HFF-Myc (cell line): ENCODE data around the gene AHDC1.

ENCODE experiments used
- DNase-seq: peaks from one replicate; pipeline ENCODE4 v3.0.0-alpha.2; 2011; ENCODE audit warnings: low read depth; ENCODE audit errors: extremely low read depth
- H3K4me3 ChIP-seq: replicated peaks from 2 replicates; pipeline ENCODE4 v1.5.1; 2011; ENCODE audit warnings: low read depth, mild to moderate bottlenecking, control low read depth, low read length
- TF ChIP-seq, protein P1 (sequence below): IDR thresholded peaks from 2 replicates; pipeline ENCODE4 v1.5.1; 2012; ENCODE audit warnings: mild to moderate bottlenecking, low read depth, low read length, control low read depth; ENCODE audit errors: missing control alignments

Gene AHDC1

DNA sequence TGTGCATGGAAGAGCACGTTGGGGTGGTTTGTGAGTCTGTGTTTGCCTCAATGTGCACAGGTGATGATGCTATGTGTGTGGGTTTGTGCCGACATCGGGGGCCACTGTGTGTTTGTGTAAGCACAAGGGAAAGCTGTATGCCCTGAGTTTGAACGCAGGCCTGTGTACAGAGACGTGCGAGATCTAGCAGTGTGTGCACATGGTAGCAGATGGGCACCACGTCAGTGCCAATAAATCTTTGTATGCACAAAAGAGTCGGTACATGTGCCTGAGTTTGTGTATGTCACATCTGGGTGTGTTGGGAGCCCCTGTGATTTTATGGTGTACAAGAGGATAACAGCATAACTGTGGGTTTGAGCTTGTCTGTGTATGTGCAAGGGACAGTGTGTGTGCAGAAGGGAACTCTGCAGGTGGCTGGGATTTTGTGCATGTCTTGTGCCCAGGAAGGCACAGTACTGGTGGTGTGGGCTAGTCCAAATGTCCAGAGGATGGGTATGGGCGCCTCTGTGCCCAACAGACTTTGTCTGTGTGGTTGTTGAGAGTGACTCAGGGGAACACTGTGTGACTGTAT, 82.0 kb downstream of the AHDC1 start:
- TF ChIP-seq, protein P1, sequence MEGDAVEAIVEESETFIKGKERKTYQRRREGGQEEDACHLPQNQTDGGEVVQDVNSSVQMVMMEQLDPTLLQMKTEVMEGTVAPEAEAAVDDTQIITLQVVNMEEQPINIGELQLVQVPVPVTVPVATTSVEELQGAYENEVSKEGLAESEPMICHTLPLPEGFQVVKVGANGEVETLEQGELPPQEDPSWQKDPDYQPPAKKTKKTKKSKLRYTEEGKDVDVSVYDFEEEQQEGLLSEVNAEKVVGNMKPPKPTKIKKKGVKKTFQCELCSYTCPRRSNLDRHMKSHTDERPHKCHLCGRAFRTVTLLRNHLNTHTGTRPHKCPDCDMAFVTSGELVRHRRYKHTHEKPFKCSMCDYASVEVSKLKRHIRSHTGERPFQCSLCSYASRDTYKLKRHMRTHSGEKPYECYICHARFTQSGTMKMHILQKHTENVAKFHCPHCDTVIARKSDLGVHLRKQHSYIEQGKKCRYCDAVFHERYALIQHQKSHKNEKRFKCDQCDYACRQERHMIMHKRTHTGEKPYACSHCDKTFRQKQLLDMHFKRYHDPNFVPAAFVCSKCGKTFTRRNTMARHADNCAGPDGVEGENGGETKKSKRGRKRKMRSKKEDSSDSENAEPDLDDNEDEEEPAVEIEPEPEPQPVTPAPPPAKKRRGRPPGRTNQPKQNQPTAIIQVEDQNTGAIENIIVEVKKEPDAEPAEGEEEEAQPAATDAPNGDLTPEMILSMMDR, result no peak
- no peak for DNase-seq
- no peak overlapping the region for H3K4me3 ChIP-seq

DNA sequence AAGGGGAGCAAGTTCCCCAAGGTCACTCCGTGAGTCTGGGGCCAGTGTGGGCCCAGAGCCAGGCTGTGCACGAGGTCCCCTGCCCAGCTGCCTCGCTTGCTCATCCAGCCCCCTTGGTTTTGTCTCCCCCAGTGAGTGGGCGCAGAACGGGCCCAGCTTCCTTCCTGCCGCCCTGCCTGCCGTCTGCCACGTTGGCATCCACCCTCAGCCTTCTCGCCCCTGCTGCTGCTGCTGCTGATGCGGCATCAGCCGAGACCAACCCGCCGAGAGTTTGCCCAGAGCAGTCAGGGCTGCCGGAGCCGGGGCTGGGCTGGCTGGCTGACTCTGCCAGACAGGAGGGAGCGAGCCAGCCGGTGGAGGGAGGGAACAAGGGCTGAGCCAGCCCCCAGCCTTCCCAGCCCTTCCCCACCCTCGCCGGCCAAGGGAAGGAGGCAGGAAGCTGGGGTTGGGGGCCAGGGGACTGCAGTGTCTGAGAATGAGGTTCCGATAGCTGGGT, 82.6 kb downstream of the AHDC1 start:
- TF ChIP-seq, protein P1, result no peak
- no peak for DNase-seq
- H3K4me3 ChIP-seq, result no peak overlapping the region

DNA sequence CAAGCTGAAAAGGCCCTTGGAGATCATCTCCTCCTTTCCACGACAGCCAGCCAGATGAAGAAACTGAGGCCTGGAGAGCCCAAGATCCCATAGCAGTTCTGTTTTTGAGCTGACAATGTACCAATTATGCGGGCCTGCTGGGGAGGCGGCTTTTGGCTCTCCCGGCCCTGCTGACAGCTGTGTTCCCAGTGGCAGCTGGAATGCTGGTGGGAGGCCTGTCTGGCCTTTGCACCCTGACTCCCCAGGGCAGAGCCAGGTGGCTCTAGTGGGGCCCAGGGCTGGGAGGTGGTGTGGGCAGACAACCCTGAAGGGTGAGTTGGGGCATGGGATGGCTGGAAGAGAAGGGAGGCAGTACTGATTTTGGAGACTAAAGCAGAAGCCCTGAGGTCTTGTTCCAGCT, 83.3 kb downstream of the AHDC1 start:
- no peak overlapping the region for H3K4me3 ChIP-seq
- TF ChIP-seq, protein P1, result no peak
- DNase-seq, result no peak

DNA sequence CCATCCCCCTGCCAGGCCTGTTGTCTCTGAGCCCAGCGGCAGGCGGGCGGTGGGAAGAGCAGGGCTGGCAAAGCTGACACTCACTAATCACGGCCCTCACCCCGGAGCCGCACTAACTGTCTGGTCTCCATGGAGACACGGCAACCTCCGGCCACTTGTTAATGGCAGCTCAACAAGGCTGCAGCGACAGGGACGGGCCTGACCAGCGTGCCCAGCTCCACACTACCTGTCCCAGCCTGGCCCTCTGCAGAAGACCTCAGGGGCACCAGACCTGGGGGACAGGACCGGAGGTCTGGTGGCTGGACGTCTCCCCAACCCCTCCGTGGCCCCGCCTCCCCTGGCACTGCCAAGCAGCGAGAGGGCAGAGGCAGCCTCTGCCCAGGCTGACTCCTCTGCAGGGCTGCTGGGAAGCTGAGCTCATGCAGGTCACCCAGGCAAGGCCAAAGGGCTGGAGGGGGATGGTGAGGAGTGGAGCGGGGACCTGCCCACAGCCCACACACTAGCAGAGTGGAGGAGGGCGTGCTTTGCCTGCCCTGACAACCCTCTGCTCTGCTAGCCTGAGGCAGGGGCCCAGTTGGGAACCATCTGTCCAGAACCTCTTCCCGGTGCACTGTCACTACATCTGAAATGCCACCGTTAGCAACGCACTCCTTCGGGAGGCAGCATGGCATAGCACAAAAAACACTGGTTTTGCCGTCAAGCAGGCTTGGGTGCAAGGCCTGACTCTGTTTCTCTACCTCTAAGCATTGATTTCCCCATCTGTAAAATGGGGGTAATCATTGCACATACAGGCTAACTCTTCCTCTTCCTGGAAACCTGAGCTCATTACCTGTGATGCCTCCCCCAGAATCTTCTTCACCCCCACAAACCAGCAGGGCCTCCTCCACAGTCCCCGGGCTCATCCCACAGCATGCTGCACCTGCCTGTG, 84.3 kb downstream of the AHDC1 start:
- DNase-seq, result no peak
- H3K4me3 ChIP-seq, result no peak overlapping the region
- TF ChIP-seq, protein P1, result no peak

DNA sequence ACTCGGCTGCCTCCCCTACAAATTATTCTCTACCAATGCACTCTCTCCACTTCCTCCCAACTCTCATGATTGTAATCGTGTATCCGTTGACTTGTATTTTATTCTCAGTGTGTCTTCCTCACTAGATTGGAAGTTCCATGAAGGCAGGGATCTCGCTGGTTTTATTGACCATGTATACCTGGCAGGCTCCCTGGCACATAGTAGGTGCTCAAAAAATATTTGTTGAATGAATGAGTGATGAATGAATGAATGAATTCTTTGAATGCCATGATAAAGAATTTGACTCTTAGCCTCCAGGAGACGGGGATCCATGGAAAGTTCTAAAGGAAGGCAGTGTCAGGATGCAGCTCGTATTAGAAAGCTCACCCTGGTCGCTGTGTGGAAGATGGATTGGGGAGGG, 85.1 kb downstream of the AHDC1 start:
- no peak overlapping the region for H3K4me3 ChIP-seq
- TF ChIP-seq, protein P1, result no peak
- no peak for DNase-seq

DNA sequence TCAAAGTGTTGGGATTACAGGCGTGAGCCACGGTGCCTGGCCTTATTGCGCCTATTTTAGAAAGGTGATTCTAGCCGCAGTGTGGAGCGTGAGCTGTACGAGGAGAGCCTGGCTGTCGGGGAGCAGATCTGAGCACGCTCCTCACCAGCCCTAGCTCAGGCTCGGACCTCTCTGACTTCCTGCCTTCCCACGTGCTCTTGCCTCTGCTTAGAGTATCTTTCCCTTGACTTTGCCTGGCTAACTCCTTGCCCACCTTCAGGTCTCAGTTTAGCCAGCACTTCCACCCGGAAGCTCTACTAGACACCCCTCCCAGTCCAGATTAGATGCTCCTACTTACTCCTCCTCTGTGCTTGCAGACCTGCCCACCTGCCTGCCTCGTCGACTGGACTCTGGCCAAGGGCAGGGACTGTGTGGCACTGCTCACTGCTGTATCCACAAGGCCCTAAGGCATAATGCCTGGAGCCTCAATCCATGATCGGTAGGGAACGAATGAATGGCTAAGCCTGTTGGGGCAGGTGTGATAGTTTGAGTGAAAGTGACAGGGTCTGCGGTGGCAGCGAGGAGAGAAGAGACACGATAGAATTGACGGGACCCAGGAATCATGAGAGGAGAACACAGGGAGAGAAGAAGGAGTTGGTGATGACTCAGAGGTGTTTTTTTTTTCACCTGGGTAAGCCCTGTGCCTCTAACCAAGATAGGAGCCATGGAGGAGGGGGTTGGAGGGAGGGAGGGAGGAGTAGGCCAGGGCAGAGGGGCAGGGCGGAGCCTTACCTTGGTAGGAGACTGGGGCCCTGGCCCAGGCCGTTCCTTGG, 85.8 kb downstream of the AHDC1 start:
- no peak overlapping the region for H3K4me3 ChIP-seq
- TF ChIP-seq, protein P1, result no peak
- no peak for DNase-seq
